Esophagus (tissue), 2 donors: ENCODE measurements around the gene PCNX1. TPM values are rescaled to one million over a fixed set of nuclear protein-coding genes. Genes with fewer than 3 reads are reported as not detected.

Experiments used
- H3K27ac ChIP-seq, 2 donors: one replicate each; pipeline ENCODE4 v1.5.1; 2013; ENCODE audit warnings: low read depth in 2 of 2, mild to moderate bottlenecking in 2 of 2, inconsistent platforms in 1 of 2, low read length in 1 of 2, moderate library complexity in 1 of 2
- H3K27me3 ChIP-seq, 2 donors: one replicate each; pipeline ENCODE4 v1.6.1; 2013; ENCODE audit warnings: low read length in 2 of 2, control low read depth in 1 of 2, mild to moderate bottlenecking in 1 of 2; ENCODE audit not compliant: insufficient read depth in 2 of 2, control insufficient read depth in 1 of 2
- H3K36me3 ChIP-seq, 2 donors: one replicate each; pipeline ENCODE4 v1.6.1; 2013; ENCODE audit warnings: low read length in 1 of 2; ENCODE audit not compliant: control insufficient read depth in 2 of 2, insufficient read depth in 2 of 2
- H3K4me1 ChIP-seq, 2 donors: one replicate each; pipeline ENCODE4 v1.6.1; 2013; ENCODE audit warnings: low read length in 1 of 2; ENCODE audit not compliant: control insufficient read depth in 2 of 2, insufficient read depth in 2 of 2
- H3K4me3 ChIP-seq, 2 donors: one replicate each; pipeline ENCODE4 v1.5.1; 2013; ENCODE audit warnings: low read length in 2 of 2, mild to moderate bottlenecking in 2 of 2, low read depth in 1 of 2, moderate library complexity in 1 of 2
- H3K9me3 ChIP-seq, 2 donors: one replicate each; pipeline ENCODE4 v1.6.1; 2013; ENCODE audit warnings: mild to moderate bottlenecking in 2 of 2, low read depth in 1 of 2, low read length in 1 of 2, moderate library complexity in 1 of 2; ENCODE audit not compliant: control insufficient read depth in 2 of 2, insufficient read depth in 1 of 2
- WGBS, 2 donors: extraction: QIAGEN DNeasy Blood & Tissue Kit; methylation state at CpG; one replicate each; pipeline ENCODE4 v1.1.7; 2013; 5-methylcytosine and 5-hydroxymethylcytosine counted together
- polyA plus RNA-seq, 2 donors: library from polyadenylated mRNA; stranded (reverse); fragments of 200-250 nt; gene quantifications; one replicate each; pipeline ENCODE4 v1.2.3, GENCODE V29; 2013
- donor health status: healthy with polysubstance abuse.
- donor health status: Bipolar disorder and iron deficiency.

The PCNX1 gene
- polyA plus RNA-seq, 2 donors = 3.9 to 4.1 TPM

DNA sequence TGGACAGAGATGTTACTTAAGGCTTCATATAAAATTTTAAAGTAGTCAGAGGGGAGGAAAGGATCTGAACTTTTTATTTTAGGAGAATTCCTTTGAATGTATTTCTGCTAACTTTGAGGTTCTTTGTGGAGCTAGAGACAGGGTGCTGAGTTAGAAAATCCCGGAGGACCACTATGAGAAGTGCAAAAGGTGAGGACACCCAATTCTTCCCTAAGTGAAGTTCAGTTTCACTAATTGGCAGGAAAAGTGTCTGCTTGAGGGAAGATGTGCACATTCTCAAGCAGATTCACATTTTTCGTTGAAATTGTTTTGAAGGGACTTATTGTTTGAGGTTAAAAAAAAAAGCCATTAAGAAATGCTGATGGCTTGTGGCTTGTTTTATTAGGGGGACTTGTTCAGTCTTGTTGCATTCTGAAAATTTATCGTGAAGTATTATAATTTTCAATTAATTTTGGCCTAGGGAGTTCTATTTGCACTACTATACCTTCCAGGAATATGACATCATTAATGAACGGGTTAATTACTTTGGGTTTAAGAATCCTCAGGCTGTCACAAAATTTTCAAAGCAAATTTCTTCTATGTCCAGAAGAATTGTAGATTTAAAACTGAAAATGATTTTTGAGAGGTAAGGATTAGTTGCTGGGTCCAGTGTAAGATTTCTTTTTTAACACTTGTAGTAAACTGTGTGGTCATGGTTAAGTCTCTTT is 1.8 kb downstream of the PCNX1 start:
- Histone ChIP-seq H3K4me3 (peak overlapping the region in 1 of 2 donors; percentile 87), H3K4me1 (peaks cover 0 to 3% of the 10 kb centered on the region in 2 donors), H3K36me3 (no peaks in the 10 kb centered on the region), H3K9me3 (no peaks in the 10 kb centered on the region), H3K27me3 (no peaks in the 10 kb centered on the region), H3K27ac (peak overlapping the region in 1 of 2 donors; percentile 34)
- 21 to 34% methylated on average over 4 of the region's 4 CpGs for WGBS, 2 donors

DNA sequence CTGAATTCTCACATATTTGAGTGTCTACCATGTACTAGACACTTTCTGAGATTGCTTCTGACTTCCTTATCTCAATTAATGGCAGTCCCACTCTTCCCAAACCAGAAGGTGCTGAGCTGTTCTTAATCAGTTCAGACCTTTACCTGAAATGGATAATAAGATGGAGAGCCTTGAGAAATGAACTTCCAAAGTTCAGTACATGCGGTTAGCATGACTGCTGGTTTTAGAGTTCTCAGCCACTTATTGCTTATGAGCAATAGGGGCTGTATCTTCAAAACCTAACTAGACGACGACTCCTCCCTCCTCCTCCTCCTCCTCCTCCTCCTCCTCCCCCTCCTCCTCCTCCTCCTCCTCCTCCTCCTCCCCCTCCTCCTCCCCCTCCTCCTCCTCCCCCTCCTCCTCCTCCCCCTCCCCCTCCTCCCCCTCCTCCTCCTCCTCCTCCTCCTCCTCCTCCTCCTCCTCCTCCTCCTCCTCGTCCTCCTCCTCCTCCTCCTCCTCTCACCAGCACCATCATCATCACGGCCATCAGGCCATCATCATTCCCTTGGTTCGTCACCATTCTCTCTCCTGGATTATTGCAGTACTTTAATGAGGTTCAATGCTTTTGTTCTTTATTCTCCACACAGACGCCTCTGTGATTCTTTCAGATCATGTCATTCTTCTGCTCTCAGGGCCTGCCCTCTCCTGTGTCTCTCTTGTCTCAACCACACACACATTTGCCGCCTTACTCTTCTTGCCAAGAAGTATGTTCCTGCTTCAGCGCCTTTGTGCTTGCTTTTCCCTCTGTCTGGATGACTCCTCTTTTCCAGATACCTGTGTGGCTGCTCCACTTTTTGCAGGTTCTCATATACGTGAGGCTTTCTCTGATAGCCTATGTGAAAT is 2.7 kb downstream of the PCNX1 start:
- no peak overlapping the region for H3K27ac ChIP-seq
- no peaks in the 10 kb centered on the region for H3K36me3 ChIP-seq
- H3K27me3 ChIP-seq = no peaks in the 10 kb centered on the region
- H3K4me3 ChIP-seq = no peak overlapping the region
- WGBS, 2 donors = 49 to 57% methylated on average over 7 to 8 of the region's 10 CpGs
- H3K4me1 ChIP-seq = peaks cover 0 to 3% of the 10 kb centered on the region in 2 donors
- no peaks in the 10 kb centered on the region for H3K9me3 ChIP-seq

DNA sequence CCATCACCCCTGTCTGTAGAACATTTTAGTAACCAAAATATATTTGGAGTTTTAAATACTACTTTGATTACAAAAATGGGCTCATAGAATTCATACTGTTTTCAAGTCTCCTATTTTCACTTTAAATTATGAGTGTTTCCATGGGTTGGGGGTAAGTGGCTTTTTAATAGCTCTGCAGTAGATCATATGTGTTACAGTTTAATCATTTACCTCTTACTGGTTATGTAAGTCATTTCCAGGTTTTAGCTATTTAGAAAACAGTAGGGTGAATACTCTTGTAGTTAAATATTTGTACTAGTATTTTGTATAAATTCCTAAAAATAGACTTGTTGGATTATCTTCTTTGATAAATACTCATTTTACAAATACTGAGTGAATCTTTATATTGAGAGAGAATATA is 8.2 kb downstream of the PCNX1 start:
- Histone ChIP-seq H3K27me3 (no peaks in the 10 kb centered on the region), H3K4me1 (peaks cover 0 to under 1% of the 10 kb centered on the region in 2 donors), H3K36me3 (no peaks in the 10 kb centered on the region), H3K27ac (no peak overlapping the region), H3K9me3 (no peaks in the 10 kb centered on the region), H3K4me3 (no peak overlapping the region)

DNA sequence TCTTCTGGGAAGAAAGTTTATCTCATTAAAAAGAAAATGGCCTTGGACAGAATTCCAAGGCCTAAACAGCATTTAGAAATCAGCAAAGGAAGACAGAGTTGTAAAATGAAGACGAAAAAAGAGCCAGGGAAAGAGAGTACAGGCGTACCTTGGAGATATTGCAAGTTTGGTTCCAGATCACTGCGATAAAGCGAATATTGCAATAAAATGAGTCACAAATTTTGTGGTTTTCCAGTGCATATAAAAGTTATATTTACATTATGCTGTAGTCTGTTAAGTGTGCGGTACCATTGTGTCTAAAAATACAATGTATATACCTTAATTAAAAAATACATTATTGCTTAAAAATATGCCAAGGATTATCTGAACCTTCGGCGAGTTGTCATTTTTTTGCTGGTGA is 9.0 kb downstream of the PCNX1 start:
- Histone ChIP-seq H3K27ac (no peak overlapping the region), H3K9me3 (no peaks in the 10 kb centered on the region), H3K27me3 (no peaks in the 10 kb centered on the region), H3K4me1 (no peaks in the 10 kb centered on the region), H3K4me3 (no peak overlapping the region), H3K36me3 (no peaks in the 10 kb centered on the region)
- 91 to 94% methylated on average over 7 of the region's 7 CpGs for WGBS, 2 donors

GRCh38 chr14:70916799-70917198 is 9.5 kb downstream of the PCNX1 start:
- H3K9me3 ChIP-seq = no peaks in the 10 kb centered on the region
- H3K27ac ChIP-seq = no peak overlapping the region
- no peaks in the 10 kb centered on the region for H3K27me3 ChIP-seq
- H3K36me3 ChIP-seq = no peaks in the 10 kb centered on the region
- H3K4me1 ChIP-seq = no peaks in the 10 kb centered on the region
- WGBS, 2 donors = 81 to 88% methylated on average over 4 of the region's 4 CpGs
- H3K4me3 ChIP-seq = no peak overlapping the region

GRCh38 chr14:70917633-70918032 is 10.4 kb downstream of the PCNX1 start:
- Histone ChIP-seq H3K27ac (no peak overlapping the region), H3K4me1 (no peaks in the 10 kb centered on the region), H3K9me3 (no peaks in the 10 kb centered on the region), H3K27me3 (no peaks in the 10 kb centered on the region), H3K4me3 (no peak overlapping the region), H3K36me3 (no peaks in the 10 kb centered on the region)
- 80 to 86% methylated on average over 1 of the region's 1 CpG for WGBS, 2 donors

GRCh38 chr14:70919774-70920173 is 12.5 kb downstream of the PCNX1 start:
- H3K4me3 ChIP-seq = no peak overlapping the region
- H3K27ac ChIP-seq = no peak overlapping the region
- H3K9me3 ChIP-seq = no peaks in the 10 kb centered on the region
- 2 to 16% methylated on average over 3 of the region's 3 CpGs for WGBS, 2 donors
- no peaks in the 10 kb centered on the region for H3K27me3 ChIP-seq
- H3K4me1 ChIP-seq = peaks cover 0 to 3% of the 10 kb centered on the region in 2 donors
- H3K36me3 ChIP-seq = no peaks in the 10 kb centered on the region

- H3K27me3 ChIP-seq = no peaks in the 10 kb centered on the region
- no peaks in the 10 kb centered on the region for H3K9me3 ChIP-seq
- H3K4me3 ChIP-seq = no peak overlapping the region
- peaks cover 0 to 3% of the 10 kb centered on the region in 2 donors for H3K4me1 ChIP-seq
- H3K27ac ChIP-seq = no peak overlapping the region
- H3K36me3 ChIP-seq = no peaks in the 10 kb centered on the region
- WGBS, 2 donors = 88% methylated on average over 1 of the region's 1 CpG
Measured at GRCh38 chr14:70920608-70921007, 13.3 kb downstream of the PCNX1 start.

GRCh38 chr14:70921669-70922068 is 14.4 kb downstream of the PCNX1 start:
- peaks cover 0 to 3% of the 10 kb centered on the region in 2 donors for H3K4me1 ChIP-seq

More at GRCh38 chr14:70921669-70922068, 14.4 kb downstream of the PCNX1 start:
- 78 to 89% methylated on average over 1 of the region's 1 CpG for WGBS, 2 donors
- Histone ChIP-seq H3K27ac (no peak overlapping the region), H3K9me3 (no peaks in the 10 kb centered on the region), H3K27me3 (no peaks in the 10 kb centered on the region), H3K4me3 (no peak overlapping the region), H3K36me3 (no peaks in the 10 kb centered on the region)
